Cardiac muscle cell (in vitro differentiated cells and primary cell): ENCODE data around the gene C10orf71. TPM values are rescaled to one million over a fixed set of nuclear protein-coding genes. Genes with fewer than 3 reads are reported as not detected.

ENCODE experiments used
- DNase-seq, 2 donors: peaks; one replicate each; pipeline versions ENCODE4 v3.0.0 to v3.0.0-alpha.2; 2010 to 2017; ENCODE audit warnings: low read depth in 1 of 2, low spot score in 1 of 2
- H3K27ac ChIP-seq: fragments of 200-600 bp; sonication (generic); 2 replicates; pipeline ENCODE4 v1.5.1; 2016
- H3K27me3 ChIP-seq: fragments of 200-600 bp; sonication (generic); 2 replicates; pipeline ENCODE4 v1.6.0; 2016; ENCODE audit warnings: control low read depth
- H3K36me3 ChIP-seq: fragments of 200-600 bp; sonication (generic); 2 replicates; pipeline ENCODE4 v1.5.1; 2016; ENCODE audit warnings: control low read depth
- H3K4me1 ChIP-seq: fragments of 200-600 bp; sonication (generic); 2 replicates; pipeline ENCODE4 v1.8.1; 2017; ENCODE audit warnings: low read depth, mild to moderate bottlenecking, mixed run types
- H3K4me3 ChIP-seq: fragments of 200-600 bp; sonication (generic); 2 replicates; pipeline ENCODE4 v1.5.1; 2016; ENCODE audit warnings: mild to moderate bottlenecking
- H3K9me3 ChIP-seq: fragments of 200-600 bp; sonication (generic); 2 replicates; pipeline ENCODE4 v1.5.1; 2017; ENCODE audit warnings: low read depth, mild to moderate bottlenecking, control low read depth
- polyA plus RNA-seq: library from polyadenylated mRNA; unstranded; fragments of >200 nt; fragmentation: Nextera tagmentation; extraction: Ambion mirVana; gene quantifications from 2 replicates; pipeline ENCODE4 v1.2.1, GENCODE V29; 2016
- total RNA-seq: library from RNA; depleted of rRNA; stranded (reverse); fragments of >200 nt; gene quantifications from 2 replicates; pipeline ENCODE4 v1.2.3, GENCODE V29; 2016
- TF ChIP-seq, protein P1 (sequence below): IDR thresholded peaks from 2 replicates; pipeline ENCODE4 v1.5.1; 2012; ENCODE audit warnings: low read depth, mild to moderate bottlenecking, low read length

The C10orf71 gene
- total and polyA plus RNA-seq, 2 experiments from 2014 or later, result 4.0 to 10.2 TPM

DNA sequence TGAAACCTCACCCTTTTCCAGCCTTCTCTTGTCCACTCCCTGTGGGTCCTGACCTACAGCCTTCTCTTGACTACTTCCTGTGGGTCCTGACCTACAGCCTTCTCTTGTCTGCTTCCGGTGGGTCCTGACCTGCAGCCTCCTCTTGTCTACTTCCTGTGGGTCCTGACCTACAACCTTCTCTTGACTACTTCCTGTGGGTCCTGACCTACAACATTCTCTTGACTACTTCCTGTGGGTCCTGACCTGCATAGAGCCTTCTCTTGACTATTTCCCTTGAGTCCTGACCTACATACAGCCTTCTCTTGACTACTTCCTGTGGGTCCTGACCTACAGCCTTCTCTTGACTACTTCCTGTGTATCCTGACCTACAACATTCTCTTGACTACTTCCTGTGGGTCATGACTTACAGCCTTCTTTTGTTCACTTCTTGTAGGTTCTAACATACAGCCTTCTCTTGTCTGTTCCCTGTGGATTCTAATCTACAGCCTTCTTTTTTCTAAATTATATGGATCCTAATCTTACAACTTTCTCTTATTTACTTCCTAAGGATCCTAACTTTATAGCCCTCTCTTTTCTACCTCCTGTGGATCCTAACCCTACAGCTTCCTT, 36.5 kb downstream of the C10orf71 start:
- Histone ChIP-seq H3K9me3 (no peaks in the 10 kb centered on the region), H3K36me3 (no peaks in the 10 kb centered on the region), H3K4me1 (no peaks in the 10 kb centered on the region), H3K27me3 (peaks cover 3% of the 10 kb centered on the region), H3K27ac (no peak overlapping the region), H3K4me3 (no peak overlapping the region)
- no peak for DNase-seq
- TF ChIP-seq, protein P1, sequence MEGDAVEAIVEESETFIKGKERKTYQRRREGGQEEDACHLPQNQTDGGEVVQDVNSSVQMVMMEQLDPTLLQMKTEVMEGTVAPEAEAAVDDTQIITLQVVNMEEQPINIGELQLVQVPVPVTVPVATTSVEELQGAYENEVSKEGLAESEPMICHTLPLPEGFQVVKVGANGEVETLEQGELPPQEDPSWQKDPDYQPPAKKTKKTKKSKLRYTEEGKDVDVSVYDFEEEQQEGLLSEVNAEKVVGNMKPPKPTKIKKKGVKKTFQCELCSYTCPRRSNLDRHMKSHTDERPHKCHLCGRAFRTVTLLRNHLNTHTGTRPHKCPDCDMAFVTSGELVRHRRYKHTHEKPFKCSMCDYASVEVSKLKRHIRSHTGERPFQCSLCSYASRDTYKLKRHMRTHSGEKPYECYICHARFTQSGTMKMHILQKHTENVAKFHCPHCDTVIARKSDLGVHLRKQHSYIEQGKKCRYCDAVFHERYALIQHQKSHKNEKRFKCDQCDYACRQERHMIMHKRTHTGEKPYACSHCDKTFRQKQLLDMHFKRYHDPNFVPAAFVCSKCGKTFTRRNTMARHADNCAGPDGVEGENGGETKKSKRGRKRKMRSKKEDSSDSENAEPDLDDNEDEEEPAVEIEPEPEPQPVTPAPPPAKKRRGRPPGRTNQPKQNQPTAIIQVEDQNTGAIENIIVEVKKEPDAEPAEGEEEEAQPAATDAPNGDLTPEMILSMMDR, result no peak

DNA sequence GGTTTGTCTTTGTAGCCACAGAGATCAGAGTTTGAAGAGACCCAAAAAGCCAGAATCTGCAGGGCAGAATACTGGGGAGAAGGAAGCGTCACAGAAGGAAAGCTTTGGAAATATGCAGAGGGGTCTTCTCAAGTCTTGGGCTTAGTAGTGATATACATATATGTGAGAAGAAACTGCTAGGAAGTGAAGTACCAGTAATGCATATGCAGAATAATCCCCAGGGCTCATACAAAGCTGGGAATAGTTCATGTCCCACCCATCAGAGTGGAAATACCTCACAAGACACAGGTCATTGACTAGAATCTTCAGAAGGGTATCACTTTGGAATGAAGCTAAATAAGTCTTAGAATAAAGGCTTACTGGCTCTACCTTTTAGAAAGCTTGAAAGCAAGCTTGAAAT, 39.6 kb downstream of the C10orf71 start:
- Histone ChIP-seq H3K9me3 (no peaks in the 10 kb centered on the region), H3K36me3 (no peaks in the 10 kb centered on the region), H3K27ac (no peak overlapping the region), H3K27me3 (peaks cover 3% of the 10 kb centered on the region), H3K4me1 (no peaks in the 10 kb centered on the region), H3K4me3 (no peak overlapping the region)
- TF ChIP-seq, protein P1, result no peak
- DNase-seq, result no peak

DNA sequence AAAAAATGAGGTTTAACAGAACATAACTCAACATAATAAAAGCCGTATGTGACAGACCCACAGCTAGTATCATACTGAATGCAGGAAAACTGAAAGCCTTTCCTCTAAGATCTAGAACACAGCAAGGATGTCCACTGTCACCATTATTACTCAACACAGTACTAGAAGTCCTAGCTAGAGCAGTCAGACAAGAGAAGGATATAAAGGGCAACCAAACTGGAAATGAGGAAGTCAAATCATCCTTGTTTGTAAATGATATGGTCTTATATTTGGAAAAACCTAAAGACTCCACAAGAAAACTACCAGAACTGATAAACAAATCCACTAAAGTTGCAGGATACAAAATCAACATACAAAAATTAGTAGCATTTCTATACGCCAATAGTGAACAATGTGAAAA, 45.9 kb downstream of the C10orf71 start:
- Histone ChIP-seq H3K27ac (no peak overlapping the region), H3K9me3 (no peaks in the 10 kb centered on the region), H3K27me3 (no peaks in the 10 kb centered on the region), H3K4me1 (no peaks in the 10 kb centered on the region), H3K4me3 (no peak overlapping the region), H3K36me3 (no peaks in the 10 kb centered on the region)
- no peak for DNase-seq
- TF ChIP-seq, protein P1, result no peak

DNA sequence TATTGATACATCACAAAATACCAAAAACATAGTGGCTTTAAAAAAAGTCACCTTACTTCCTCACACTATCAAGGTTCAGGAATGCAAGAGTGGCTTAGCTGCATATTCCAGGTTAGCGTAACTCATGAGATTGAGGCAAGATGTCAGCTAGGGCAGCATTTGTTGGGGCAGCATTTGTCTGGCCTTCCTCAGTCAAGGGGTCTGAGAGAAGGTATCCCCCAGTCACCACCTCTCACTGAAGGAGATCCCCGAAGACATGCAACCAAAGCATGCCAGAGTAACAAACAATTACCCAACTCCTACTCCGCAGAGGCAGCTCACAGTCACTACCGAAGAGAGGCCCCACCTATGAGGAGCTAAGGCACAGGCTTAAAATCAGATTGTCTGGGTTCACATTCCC, 48.4 kb downstream of the C10orf71 start:
- Histone ChIP-seq H3K4me1 (no peaks in the 10 kb centered on the region), H3K9me3 (no peaks in the 10 kb centered on the region), H3K27ac (no peak overlapping the region), H3K27me3 (no peaks in the 10 kb centered on the region), H3K4me3 (no peak overlapping the region), H3K36me3 (no peaks in the 10 kb centered on the region)
- no peak for DNase-seq
- TF ChIP-seq, protein P1, result no peak

DNA sequence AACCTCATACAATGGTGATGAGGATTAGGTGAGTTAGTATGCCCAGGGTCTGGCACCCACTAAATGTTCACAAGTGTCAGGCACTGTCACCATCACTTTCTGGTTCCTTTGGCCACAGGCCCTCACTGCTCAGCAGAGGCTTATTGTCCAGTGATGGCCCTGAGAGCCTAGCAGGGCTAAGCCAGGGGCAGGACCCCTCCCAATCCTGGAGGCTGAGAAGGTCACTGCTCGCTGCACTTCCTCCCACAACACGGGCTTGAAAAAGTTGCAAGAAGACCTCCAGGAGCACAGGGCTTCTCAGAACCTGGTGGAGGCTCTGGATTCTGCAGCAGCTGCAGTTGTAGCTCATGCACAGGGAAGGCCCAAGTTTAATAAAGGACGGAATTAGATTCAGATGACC, 48.9 kb downstream of the C10orf71 start:
- Histone ChIP-seq H3K27ac (no peak overlapping the region), H3K4me1 (no peaks in the 10 kb centered on the region), H3K4me3 (no peak overlapping the region), H3K36me3 (no peaks in the 10 kb centered on the region), H3K9me3 (no peaks in the 10 kb centered on the region), H3K27me3 (no peaks in the 10 kb centered on the region)
- TF ChIP-seq, protein P1, result no peak
- DNase-seq, result no peak
